Kidney (tissue), 14 donors: ENCODE results near the gene PWWP2B. TPM values are rescaled to one million over a fixed set of nuclear protein-coding genes. Genes with fewer than 3 reads are reported as not detected.
A peak's percentile ranks its signal among the peaks of the same experiment; 100 is the strongest.

Experiments
- DNase-seq, 5 donors: peaks; one replicate each; pipeline ENCODE4 v3.0.0-alpha.2; 2013 to 2020
- FAIRE-seq: peaks from 2 replicates; lab custom pipeline; 2012; peaks lifted over from hg19 to GRCh38; lab: Jason Lieb, UNC
- H3K27ac ChIP-seq, 2 donors: one replicate each; pipeline ENCODE4 v1.7.0; 2013; ENCODE audit warnings: low read depth in 2 of 2, low read length in 2 of 2, inconsistent platforms in 1 of 2
- H3K27me3 ChIP-seq: one replicate; pipeline ENCODE4 v1.7.1; 2013; ENCODE audit warnings: low read length, inconsistent platforms; ENCODE audit not compliant: control insufficient read depth, insufficient read depth
- H3K36me3 ChIP-seq, 3 donors: one replicate each; pipeline versions ENCODE4 v1.7.0 to v1.7.1; 2013; ENCODE audit warnings: low read length in 3 of 3, control low read depth in 1 of 3, inconsistent platforms in 1 of 3; ENCODE audit not compliant: insufficient read depth in 3 of 3, control insufficient read depth in 2 of 3
- H3K4me1 ChIP-seq, 3 donors: one replicate each; pipeline versions ENCODE4 v1.7.0 to v1.7.1; 2013; ENCODE audit warnings: low read length in 3 of 3, inconsistent platforms in 1 of 3, low read depth in 1 of 3; ENCODE audit not compliant: control insufficient read depth in 2 of 3, insufficient read depth in 2 of 3
- H3K4me3 ChIP-seq, 3 donors: one replicate each; pipeline versions ENCODE4 v1.7.0 to v1.8.1; 2013; ENCODE audit warnings: low read length in 3 of 3, control low read depth in 1 of 3, inconsistent platforms in 1 of 3
- H3K9ac ChIP-seq, 3 donors: one replicate each; pipeline versions ENCODE4 v1.7.0 to v1.7.1; 2013; ENCODE audit warnings: low read length in 3 of 3, control low read depth in 1 of 3, inconsistent platforms in 1 of 3
- H3K9me3 ChIP-seq, 3 donors: one replicate each; pipeline versions ENCODE4 v1.7.0 to v1.7.1; 2013; ENCODE audit warnings: low read length in 3 of 3, control low read depth in 1 of 3, inconsistent platforms in 1 of 3; ENCODE audit not compliant: control insufficient read depth in 2 of 3, insufficient read depth in 1 of 3
- CTCF ChIP-seq: IDR thresholded peaks from 3 replicates; pipeline ENCODE4 v1.5.1; 2012; ENCODE audit warnings: mild to moderate bottlenecking, moderate library complexity, borderline replicate concordance; ENCODE audit not compliant: insufficient read depth; ENCODE audit errors: extremely low read depth
- intact Hi-C: fragments of 100-400 bp; cut with DNase I; formaldehyde crosslinking; loops from one replicate; pipeline ENCODE4 v1.11.1; 2022
- polyA plus RNA-seq: library from polyadenylated mRNA; stranded (reverse); fragments of 350-450 nt; fragmentation: Illumina TruSeq; extraction: RNeasy Lipid Tissue Mini Kit (QIAGEN cat#74804); gene quantifications from one replicate; pipeline ENCODE4 v1.2.3, GENCODE V29; 2014; ENCODE audit warnings: low read depth, low replicate concordance; ENCODE audit not compliant: insufficient read depth
- total RNA-seq: library from RNA; stranded (reverse); fragmentation: NEBNext Ultra II Directional; extraction: Animal tissue kit (Norgen Biotek cat#: 25700); gene quantifications from one replicate; pipeline ENCODE4 v1.2.1, GENCODE V29; 2021
- donor health status: control.
- donor health status: control.
- donor health status: control.
- donor health status: control.
- donor health status: control.
- donor health status: DM: yes; HTN: yes; CAD: no.
- donor health status: Normal renal cell carcinoma (clear cell type).

PWWP2B gene
- total and polyA plus RNA-seq, 2 donors from 2014 or later = 12.9 to 24.3 TPM

- no peak for TF ChIP-seq CTCF
- peaks cover 0 to 7% (median 0%) of the 10 kb centered on the region in 3 donors for H3K36me3 ChIP-seq
- DNase-seq = peak in 1 of 5 donors; percentile 64
- no peaks in the 10 kb centered on the region for H3K27me3 ChIP-seq
- H3K9ac ChIP-seq = no peak overlapping the region
- H3K4me3 ChIP-seq = no peak overlapping the region
- H3K27ac ChIP-seq = no peak overlapping the region
- no peak for FAIRE-seq
- intact Hi-C loops = no loop called here
- no peaks in the 10 kb centered on the region for H3K9me3 ChIP-seq
- H3K4me1 ChIP-seq = peaks cover 0 to 49% (median 11%) of the 10 kb centered on the region in 3 donors
Measured at GRCh38 chr10:132404911-132405462, 8.0 kb downstream of the PWWP2B start.

- no peak for TF ChIP-seq CTCF
- no peak overlapping the region for H3K27ac ChIP-seq
- H3K4me1 ChIP-seq = peaks cover 0 to 49% (median 11%) of the 10 kb centered on the region in 3 donors
- H3K4me3 ChIP-seq = no peak overlapping the region
- H3K27me3 ChIP-seq = no peaks in the 10 kb centered on the region
- FAIRE-seq (no peak), DNase-seq (peak in 1 of 5 donors; percentile 80)
- intact Hi-C loops = no loop called here
- H3K9ac ChIP-seq = no peak overlapping the region
- H3K9me3 ChIP-seq = no peaks in the 10 kb centered on the region
- peaks cover 0 to 7% (median 0%) of the 10 kb centered on the region in 3 donors for H3K36me3 ChIP-seq
Measured at GRCh38 chr10:132405463-132405991, 8.5 kb downstream of the PWWP2B start.

- no peak overlapping the region for H3K4me3 ChIP-seq
- no peaks in the 10 kb centered on the region for H3K27me3 ChIP-seq
- H3K9me3 ChIP-seq = no peaks in the 10 kb centered on the region
- FAIRE-seq (no peak), DNase-seq (peak in 1 of 5 donors; percentile 63)
- peak overlapping the region in 1 of 2 donors; percentile 95 for H3K27ac ChIP-seq
- no peak for TF ChIP-seq CTCF
- H3K9ac ChIP-seq = no peak overlapping the region
- H3K36me3 ChIP-seq = peaks cover 0 to 7% (median 0%) of the 10 kb centered on the region in 3 donors
- H3K4me1 ChIP-seq = peaks cover 0 to 50% (median 15%) of the 10 kb centered on the region in 3 donors
- intact Hi-C loops = no loop called here
Measured at GRCh38 chr10:132406181-132406580, 9.2 kb downstream of the PWWP2B start.
